Activated CD4-positive, alpha-beta T cell treated with anti-CD3 and anti-CD28 coated beads, Interleukin-2, amount 10 ng/mL, durations not matched to agents 24 days and 14 days (primary cell): Measurements from ENCODE around the gene IQSEC1. TPM values are rescaled to one million over a fixed set of nuclear protein-coding genes. Genes with fewer than 3 reads are reported as not detected.

ENCODE experiments used
- DNase-seq: peaks from one replicate; pipeline ENCODE4 v3.0.0; 2022
- H3K27ac Mint-ChIP-seq: one replicate; pipeline ENCODE4 v1.8.0; 2022; ENCODE audit warnings: mild to moderate bottlenecking, mixed read lengths
- H3K27me3 Mint-ChIP-seq: one replicate; pipeline ENCODE4 v1.8.0; 2022; ENCODE audit warnings: mixed read lengths
- H3K36me3 Mint-ChIP-seq: one replicate; pipeline ENCODE4 v1.8.0; 2022; ENCODE audit warnings: low read depth, mild to moderate bottlenecking, mixed read lengths
- H3K4me1 Mint-ChIP-seq: one replicate; pipeline ENCODE4 v1.8.0; 2021; ENCODE audit warnings: mixed read lengths
- H3K4me3 Mint-ChIP-seq: one replicate; pipeline ENCODE4 v1.8.0; 2022; ENCODE audit warnings: mild to moderate bottlenecking, moderate library complexity, mixed read lengths
- H3K9me3 Mint-ChIP-seq: one replicate; pipeline ENCODE4 v1.8.0; 2021; ENCODE audit warnings: mixed read lengths
- intact Hi-C: fragments of 100-400 bp; cut with micrococcal nuclease; formaldehyde crosslinking; loops from one replicate; pipeline ENCODE4 v1.15.1; 2023
- total RNA-seq: library from RNA; stranded (reverse); gene quantifications from 2 replicates; pipeline ENCODE4 v1.2.3, GENCODE V29; 2022

Gene IQSEC1
- total RNA-seq, 1 donor from 2014 or later, result 22.5 TPM

DNA sequence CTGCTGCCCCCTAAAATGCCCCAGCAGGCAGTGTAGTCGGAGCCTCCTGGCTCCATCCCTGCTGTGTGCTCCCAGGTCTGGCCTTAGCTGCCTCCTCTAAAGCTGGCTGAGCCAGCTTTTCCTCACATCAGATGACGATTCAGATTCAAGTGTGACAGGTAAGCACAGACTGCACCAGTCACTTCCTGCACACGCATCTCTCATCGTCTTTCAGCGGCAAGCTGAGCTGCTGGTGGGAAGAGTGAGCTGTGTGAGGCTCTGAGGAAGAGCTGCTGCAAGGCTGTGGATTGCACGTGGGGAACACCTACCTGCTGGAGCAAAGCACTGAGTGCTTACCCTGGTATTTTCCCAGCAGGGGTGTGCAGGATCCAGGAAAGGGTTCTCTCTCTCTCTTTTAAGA lies 143.4 kb downstream of the IQSEC1 start:
- H3K4me3 Mint-ChIP-seq, result no peak overlapping the region
- intact Hi-C loops, result no loop called here
- H3K9me3 Mint-ChIP-seq, result no peaks in the 10 kb centered on the region
- H3K27me3 Mint-ChIP-seq, result no peaks in the 10 kb centered on the region
- DNase-seq, result no peak
- peak overlapping the region; percentile 65 for H3K27ac Mint-ChIP-seq
- H3K4me1 Mint-ChIP-seq, result no peaks in the 10 kb centered on the region
- peaks cover 5% of the 10 kb centered on the region for H3K36me3 Mint-ChIP-seq

DNA sequence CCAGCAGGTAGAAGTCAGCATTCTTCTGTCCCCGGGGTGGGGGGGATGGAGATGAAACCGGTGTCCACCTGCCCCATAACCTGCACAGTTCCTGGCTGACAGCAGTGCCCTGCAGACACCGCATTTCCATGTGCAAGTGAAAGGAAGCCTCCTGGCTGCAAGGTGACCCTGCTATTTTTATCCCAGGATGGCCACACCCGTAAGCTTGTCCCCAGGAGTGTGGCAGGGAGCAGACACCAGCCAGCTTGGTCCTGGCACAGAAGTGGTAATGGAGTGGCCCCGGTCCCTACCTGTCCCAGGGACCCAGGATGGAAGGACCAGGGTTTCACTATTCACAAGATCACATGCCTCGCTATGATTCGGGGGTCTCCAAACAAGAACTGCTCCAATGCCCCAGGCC lies 146.6 kb downstream of the IQSEC1 start:
- Mint-ChIP-seq H3K9me3 (no peaks in the 10 kb centered on the region), H3K4me1 (no peaks in the 10 kb centered on the region), H3K4me3 (no peak overlapping the region), H3K36me3 (peaks cover 16% of the 10 kb centered on the region), H3K27ac (no peak overlapping the region), H3K27me3 (no peaks in the 10 kb centered on the region)
- DNase-seq, result no peak
- intact Hi-C loops, result no loop called here

DNA sequence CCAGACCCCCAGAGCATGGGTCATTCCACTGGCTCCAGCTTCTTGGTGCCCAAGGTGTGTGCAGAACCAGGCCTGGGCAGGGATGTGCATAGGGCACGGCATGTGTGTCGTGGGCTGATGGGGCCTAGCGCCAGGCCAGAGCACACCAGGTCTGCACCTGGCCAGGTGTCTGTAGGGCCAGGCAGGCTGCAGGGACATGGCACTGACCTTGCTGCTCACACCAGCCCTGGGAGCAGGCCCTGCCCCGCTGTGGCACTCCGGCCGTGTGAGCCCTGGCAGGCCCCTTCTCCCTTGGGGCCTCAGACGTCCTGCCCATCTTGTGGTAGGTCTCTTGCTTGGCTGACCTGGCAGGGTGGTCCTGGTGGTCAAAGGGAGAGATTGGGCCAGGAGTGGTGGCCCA lies 147.6 kb downstream of the IQSEC1 start:
- peaks cover 16% of the 10 kb centered on the region for H3K36me3 Mint-ChIP-seq

DNA sequence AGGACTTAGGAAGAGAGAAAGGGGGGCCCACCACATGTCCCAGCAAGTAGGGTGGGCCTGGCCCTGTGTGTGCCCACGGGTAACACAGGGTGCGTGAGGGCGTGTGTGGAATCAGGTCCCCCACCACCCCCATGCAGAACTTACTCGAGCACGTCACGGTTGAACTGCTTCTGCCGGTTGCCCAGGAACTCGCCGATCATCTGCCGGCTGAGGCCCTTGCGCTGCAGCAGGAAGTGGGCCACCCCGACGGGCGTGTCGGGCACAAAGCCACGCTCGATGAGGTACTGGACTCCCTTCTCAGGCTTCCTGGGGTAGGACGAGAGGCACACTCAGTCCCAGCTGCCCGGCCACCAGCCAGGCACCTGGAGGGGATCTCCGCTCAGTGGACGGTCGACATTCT lies 148.8 kb downstream of the IQSEC1 start:
- no peaks in the 10 kb centered on the region for H3K4me1 Mint-ChIP-seq
- no peaks in the 10 kb centered on the region for H3K9me3 Mint-ChIP-seq
- no peaks in the 10 kb centered on the region for H3K27me3 Mint-ChIP-seq
- DNase-seq, result no peak
- no peak overlapping the region for H3K27ac Mint-ChIP-seq
- H3K4me3 Mint-ChIP-seq, result no peak overlapping the region
- intact Hi-C loops, result no loop called here
- peaks cover 16% of the 10 kb centered on the region for H3K36me3 Mint-ChIP-seq

More for the DNA sequence above, 147.6 kb downstream of the IQSEC1 start:
- H3K4me3 Mint-ChIP-seq, result no peak overlapping the region
- no peaks in the 10 kb centered on the region for H3K27me3 Mint-ChIP-seq
- no peak overlapping the region for H3K27ac Mint-ChIP-seq
- no peak for DNase-seq
- H3K9me3 Mint-ChIP-seq, result no peaks in the 10 kb centered on the region
- intact Hi-C loops, result no loop called here
- H3K4me1 Mint-ChIP-seq, result no peaks in the 10 kb centered on the region

DNA sequence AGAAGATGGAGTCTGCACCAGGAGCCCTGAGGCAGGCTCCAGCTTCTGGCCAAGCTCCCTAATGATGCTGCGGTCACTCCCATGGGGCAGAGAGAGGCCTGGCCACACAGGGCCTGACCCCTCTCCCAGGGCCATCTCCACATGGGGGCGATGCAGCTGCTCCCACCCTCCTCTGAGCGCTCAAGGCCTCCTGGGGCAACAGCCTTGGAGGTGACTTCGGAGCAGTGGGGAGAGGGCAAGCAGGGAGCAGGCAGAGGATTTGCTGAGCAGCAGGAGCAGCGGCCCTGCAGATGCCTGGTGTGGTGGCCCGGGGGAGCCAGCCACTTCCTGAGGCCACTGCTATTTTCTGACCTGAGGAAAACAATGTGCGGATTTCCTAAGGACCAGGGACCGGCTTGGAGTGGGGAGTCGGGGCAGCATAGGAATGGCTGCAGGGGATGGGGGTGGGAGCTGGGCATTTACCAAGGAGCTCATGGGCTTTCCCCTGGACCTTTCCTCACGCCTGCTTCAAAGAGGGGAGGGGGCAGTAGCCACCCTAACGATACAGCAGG lies 150.3 kb downstream of the IQSEC1 start:
- H3K36me3 Mint-ChIP-seq, result peaks cover 13% of the 10 kb centered on the region
- no peak for DNase-seq
- no peaks in the 10 kb centered on the region for H3K4me1 Mint-ChIP-seq
- H3K4me3 Mint-ChIP-seq, result no peak overlapping the region
- intact Hi-C loops, result no loop called here
- H3K9me3 Mint-ChIP-seq, result no peaks in the 10 kb centered on the region
- H3K27ac Mint-ChIP-seq, result no peak overlapping the region
- H3K27me3 Mint-ChIP-seq, result no peaks in the 10 kb centered on the region

DNA sequence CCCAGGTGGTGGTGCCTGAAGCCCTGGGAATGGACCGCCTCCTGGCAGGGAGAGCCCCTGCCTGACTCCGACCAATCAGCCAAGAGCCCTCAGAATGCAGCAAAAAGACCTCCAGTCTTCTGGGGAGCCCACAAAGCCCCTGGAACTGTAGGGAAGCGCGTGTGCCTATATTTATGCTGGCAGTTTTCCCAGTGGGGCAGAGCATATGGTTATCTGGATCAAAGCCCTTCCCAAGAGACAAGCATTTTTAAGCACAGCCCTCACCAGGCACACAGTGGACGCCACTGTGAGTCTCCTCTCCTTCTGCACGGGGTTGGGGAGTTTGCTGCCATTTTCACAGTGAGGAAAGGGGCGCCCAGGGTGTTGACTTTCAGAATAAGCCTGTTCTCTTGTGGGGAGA lies 150.9 kb downstream of the IQSEC1 start:
- Mint-ChIP-seq H3K4me3 (no peak overlapping the region), H3K36me3 (peaks cover 15% of the 10 kb centered on the region), H3K4me1 (peaks cover 3% of the 10 kb centered on the region), H3K27ac (no peak overlapping the region), H3K9me3 (no peaks in the 10 kb centered on the region), H3K27me3 (no peaks in the 10 kb centered on the region)
- no peak for DNase-seq
- intact Hi-C loops, result no loop called here

DNA sequence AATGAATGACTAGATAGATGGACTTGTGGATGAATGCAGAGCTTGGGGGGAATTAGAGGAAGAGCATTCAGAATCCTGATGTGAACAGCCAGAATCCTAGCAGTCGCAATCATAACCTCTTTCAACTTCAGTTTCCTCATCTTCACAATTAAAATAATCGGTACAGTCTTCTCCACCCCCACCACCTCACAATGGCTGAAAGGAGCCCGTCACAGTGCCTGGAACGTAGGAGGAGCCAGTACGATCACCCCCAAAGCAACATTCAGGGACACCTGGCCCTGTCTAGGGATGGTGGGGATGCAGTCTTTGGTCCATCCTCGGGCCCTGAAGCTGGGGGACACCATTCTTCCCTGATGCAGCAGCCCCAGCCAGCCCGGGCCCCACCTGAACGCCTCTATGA lies 151.5 kb downstream of the IQSEC1 start:
- intact Hi-C loops, result no loop called here
- DNase-seq, result no peak
- no peaks in the 10 kb centered on the region for H3K9me3 Mint-ChIP-seq
- H3K27ac Mint-ChIP-seq, result no peak overlapping the region
- H3K4me1 Mint-ChIP-seq, result peaks cover 7% of the 10 kb centered on the region
- H3K27me3 Mint-ChIP-seq, result no peaks in the 10 kb centered on the region
- H3K4me3 Mint-ChIP-seq, result no peak overlapping the region
- peaks cover 17% of the 10 kb centered on the region for H3K36me3 Mint-ChIP-seq

DNA sequence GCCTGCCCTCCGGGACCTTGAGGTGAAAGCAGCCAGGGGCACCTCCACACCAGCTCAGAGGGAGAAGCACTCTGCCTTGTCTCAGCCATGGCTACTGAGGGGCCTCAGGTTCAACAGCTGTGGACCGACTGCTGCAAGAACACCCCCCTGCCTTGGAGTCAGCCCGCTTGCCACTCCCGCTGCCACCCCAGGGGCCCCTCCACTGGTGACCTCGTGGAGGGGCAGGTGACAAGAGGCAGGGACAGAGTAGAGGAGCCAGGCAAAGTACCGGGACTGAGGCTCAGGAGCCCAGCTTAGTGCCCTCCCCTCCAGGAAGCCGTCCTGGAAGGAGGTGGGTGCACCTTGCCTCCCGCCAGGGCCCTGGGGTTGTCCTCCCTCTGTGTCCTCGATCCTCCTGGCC lies 152.3 kb downstream of the IQSEC1 start:
- Mint-ChIP-seq H3K27ac (no peak overlapping the region), H3K4me3 (no peak overlapping the region), H3K9me3 (no peaks in the 10 kb centered on the region), H3K36me3 (peaks cover 20% of the 10 kb centered on the region), H3K27me3 (no peaks in the 10 kb centered on the region), H3K4me1 (peaks cover 14% of the 10 kb centered on the region)
- no peak for DNase-seq
- intact Hi-C loops, result no loop called here

DNA sequence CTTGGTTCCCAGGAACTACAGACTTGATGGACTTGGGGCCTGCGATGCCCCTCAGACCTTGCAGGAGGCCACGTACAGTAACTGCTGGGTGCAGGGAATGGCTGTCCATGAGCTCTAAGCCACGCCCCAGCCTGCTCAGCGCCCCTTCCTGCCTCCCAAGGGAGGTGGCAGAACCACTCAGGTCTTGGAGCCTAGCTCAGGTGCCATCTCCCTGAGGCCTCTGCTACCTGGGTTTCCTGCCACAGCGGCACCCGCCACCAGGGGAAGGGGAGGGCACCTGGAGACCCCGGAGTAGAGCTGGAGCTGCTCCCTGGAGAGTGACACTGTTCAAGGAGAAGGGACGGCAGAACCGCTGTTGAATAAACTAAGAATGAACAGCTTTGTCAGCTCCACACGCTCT lies 154.0 kb downstream of the IQSEC1 start:
- no peaks in the 10 kb centered on the region for H3K27me3 Mint-ChIP-seq
- H3K4me1 Mint-ChIP-seq, result peaks cover 17% of the 10 kb centered on the region
- no peak for DNase-seq
- intact Hi-C loops, result no loop called here
- H3K27ac Mint-ChIP-seq, result no peak overlapping the region
- no peak overlapping the region for H3K4me3 Mint-ChIP-seq
- H3K36me3 Mint-ChIP-seq, result peaks cover 21% of the 10 kb centered on the region
- no peaks in the 10 kb centered on the region for H3K9me3 Mint-ChIP-seq

DNA sequence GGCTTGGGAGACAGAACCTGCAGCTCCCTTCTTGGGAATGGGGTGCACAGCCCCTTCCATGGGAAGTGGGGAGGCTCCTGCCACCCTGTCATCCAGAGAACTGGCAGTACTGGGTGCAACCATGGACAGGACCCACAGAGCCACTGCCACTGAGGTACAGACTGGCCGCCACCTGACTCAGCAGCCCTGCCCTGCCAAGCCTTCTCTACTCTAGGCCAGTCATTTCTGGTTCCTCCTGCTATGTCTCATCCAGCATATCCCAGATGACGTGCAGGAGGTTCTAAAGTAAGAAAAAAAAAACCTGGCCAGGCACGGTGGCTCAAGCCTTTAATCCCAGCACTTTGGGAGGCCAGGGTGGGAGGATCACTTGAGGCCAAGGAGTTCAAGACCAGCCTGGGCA lies 155.0 kb downstream of the IQSEC1 start:
- H3K27me3 Mint-ChIP-seq, result no peaks in the 10 kb centered on the region
- no peak for DNase-seq
- intact Hi-C loops, result no loop called here
- no peaks in the 10 kb centered on the region for H3K9me3 Mint-ChIP-seq
- peaks cover 17% of the 10 kb centered on the region for H3K36me3 Mint-ChIP-seq
- H3K4me1 Mint-ChIP-seq, result peaks cover 17% of the 10 kb centered on the region
- no peak overlapping the region for H3K27ac Mint-ChIP-seq
- H3K4me3 Mint-ChIP-seq, result no peak overlapping the region

DNA sequence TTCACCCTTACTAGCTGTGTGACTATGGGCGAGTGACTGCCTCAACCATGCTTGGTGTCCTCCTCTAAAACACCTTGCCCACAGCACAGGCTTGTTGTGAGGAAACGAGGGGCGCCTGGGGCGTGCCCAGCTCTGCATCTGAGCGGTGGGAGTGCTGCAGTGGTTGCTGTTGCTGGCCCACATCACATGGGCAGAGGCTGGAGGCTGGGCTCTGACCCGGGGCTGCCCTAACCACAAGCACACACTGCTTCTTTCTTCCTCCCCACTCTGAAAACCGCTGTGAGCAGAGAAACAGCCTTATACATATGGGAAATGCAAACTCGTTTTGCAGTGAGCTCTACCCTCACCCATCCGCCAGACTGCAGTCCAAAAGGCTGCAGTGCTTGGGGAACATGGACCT lies 157.1 kb downstream of the IQSEC1 start:
- DNase-seq, result peak; percentile 81
- intact Hi-C loops, result no loop called here
- peaks cover 22% of the 10 kb centered on the region for H3K36me3 Mint-ChIP-seq
- H3K9me3 Mint-ChIP-seq, result no peaks in the 10 kb centered on the region
- peak overlapping the region; percentile 21 for H3K4me3 Mint-ChIP-seq
- peak overlapping the region; percentile 8 for H3K27ac Mint-ChIP-seq
- H3K27me3 Mint-ChIP-seq, result no peaks in the 10 kb centered on the region
- H3K4me1 Mint-ChIP-seq, result peaks cover 17% of the 10 kb centered on the region

DNA sequence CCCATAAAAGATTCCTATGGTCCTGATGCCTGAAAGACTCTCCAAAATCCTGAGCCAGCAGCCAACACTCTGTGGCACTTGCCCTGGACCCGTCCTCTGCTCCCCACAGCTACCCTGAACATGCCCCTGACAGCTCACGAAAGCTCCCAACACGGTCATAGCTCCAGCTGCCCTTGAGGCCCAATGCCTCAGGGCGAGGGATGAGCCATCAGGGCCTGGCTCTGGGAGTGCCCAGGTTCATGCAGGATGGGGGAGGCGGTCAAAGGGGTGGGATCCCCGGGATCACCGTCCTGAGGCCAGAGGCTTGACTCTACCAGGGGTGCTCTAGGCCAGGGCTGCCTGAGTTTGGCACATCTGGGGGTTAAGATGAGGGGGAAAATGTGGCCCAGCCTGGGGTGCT lies 159.1 kb downstream of the IQSEC1 start:
- intact Hi-C loops, result no loop called here
- H3K4me3 Mint-ChIP-seq, result no peak overlapping the region
- no peak for DNase-seq
- peaks cover 17% of the 10 kb centered on the region for H3K4me1 Mint-ChIP-seq
- peaks cover 29% of the 10 kb centered on the region for H3K36me3 Mint-ChIP-seq
- no peaks in the 10 kb centered on the region for H3K27me3 Mint-ChIP-seq
- H3K9me3 Mint-ChIP-seq, result no peaks in the 10 kb centered on the region
- no peak overlapping the region for H3K27ac Mint-ChIP-seq

DNA sequence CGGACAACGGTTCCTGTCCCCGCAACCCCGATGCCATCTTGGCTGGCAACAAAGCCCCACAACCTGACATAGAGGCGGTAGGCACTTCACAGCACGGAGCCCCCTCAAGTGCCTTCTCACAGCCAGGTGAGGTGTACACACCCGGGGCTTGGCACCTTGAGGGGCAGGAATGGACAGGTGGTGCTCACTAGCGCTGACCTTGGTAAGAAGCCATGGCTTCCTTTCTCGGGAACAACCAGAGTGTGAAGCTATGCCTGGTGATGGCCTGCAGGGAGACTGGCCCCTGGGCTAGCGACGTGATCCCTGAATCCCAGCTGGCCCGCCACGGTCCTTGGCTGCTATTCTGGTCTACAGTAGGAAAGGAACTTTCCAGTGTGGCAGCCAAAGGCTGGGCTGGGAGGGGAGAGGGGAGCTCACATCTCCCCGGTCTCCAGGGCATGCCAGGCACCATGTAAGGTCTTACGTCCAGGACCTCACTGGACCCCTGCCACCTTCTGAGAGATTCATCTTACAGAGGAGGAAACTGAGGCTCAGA lies 161.3 kb downstream of the IQSEC1 start:
- Mint-ChIP-seq H3K4me1 (peaks cover 11% of the 10 kb centered on the region), H3K4me3 (no peak overlapping the region), H3K27ac (no peak overlapping the region), H3K36me3 (peaks cover 36% of the 10 kb centered on the region), H3K27me3 (no peaks in the 10 kb centered on the region), H3K9me3 (no peaks in the 10 kb centered on the region)
- DNase-seq, result no peak
- intact Hi-C loops, result no loop called here

DNA sequence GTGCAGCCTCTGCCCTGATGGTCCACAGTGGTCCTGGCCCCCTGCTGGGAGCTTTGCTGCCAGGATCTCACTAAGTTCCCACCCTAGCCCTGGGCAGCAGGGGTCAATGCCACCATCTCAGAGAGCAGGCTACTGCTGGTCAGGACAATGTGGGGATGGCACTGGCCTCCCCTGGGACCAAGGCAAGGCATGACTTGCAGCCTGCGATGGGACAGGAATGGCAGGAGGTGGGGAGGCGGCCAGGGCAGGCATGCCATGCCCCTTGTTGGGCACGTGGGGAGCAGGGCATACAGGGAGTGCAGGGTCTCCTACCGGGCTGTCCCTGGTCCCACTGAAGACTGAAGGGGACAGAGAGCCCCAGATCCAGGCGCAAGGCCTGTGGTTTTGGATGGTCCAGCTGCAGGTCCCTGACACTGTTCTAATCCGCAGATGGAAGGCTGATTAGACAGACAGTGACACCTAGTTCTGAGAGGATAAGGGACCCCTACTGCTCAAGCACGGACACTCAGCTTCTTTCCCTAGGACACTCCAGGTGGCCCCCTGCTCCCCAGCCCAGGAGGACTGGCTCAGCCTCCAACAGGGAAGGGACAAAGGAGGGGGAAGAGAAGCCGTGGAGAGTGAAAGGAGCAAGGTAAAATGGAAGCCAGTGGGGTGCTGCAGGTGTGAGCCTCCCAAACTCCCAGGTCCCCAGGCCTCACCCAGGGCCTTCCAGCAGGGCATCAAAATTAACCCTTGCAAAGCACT lies 162.7 kb downstream of the IQSEC1 start:
- peaks cover under 1% of the 10 kb centered on the region for H3K4me1 Mint-ChIP-seq
- no peak overlapping the region for H3K27ac Mint-ChIP-seq
- H3K4me3 Mint-ChIP-seq, result no peak overlapping the region
- no peaks in the 10 kb centered on the region for H3K9me3 Mint-ChIP-seq
- H3K27me3 Mint-ChIP-seq, result no peaks in the 10 kb centered on the region
- DNase-seq, result no peak
- intact Hi-C loops, result no loop called here
- peaks cover 31% of the 10 kb centered on the region for H3K36me3 Mint-ChIP-seq

DNA sequence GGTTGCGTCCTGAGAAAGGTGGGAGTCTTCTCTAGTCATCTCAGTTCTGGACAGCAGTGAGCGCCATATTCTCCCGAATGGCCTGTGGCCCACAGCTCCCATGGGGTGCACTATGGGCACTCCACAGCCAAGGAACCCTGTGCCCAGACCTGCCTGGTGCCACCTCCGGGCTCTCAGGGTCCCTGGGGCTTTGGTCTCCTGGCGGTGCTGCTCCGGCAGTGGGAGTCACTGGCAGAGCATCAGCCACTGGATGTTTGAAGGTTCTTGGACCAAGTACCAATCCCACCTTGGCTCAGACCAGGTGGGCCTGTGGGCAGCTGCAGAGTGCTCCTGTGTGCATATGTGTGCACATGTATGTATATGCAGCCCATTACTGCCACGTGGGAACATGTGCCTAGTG lies 163.5 kb downstream of the IQSEC1 start:
- Mint-ChIP-seq H3K4me1 (no peaks in the 10 kb centered on the region), H3K27me3 (no peaks in the 10 kb centered on the region), H3K27ac (no peak overlapping the region), H3K36me3 (peaks cover 33% of the 10 kb centered on the region), H3K9me3 (no peaks in the 10 kb centered on the region), H3K4me3 (no peak overlapping the region)
- no peak for DNase-seq
- intact Hi-C loops, result no loop called here
